HG03565 (cell line): Measurements from ENCODE around the gene COL19A1.

ENCODE experiments used
- ATAC-seq: cut with Tn5 transposase; IDR thresholded peaks from one replicate; pipeline ENCODE4 v1.9.1; 2021; ENCODE audit warnings: mild to moderate bottlenecking, moderate library complexity; ENCODE audit not compliant: unreplicated experiment

The COL19A1 gene

GRCh38 chr6:70219943-70220613, 353.7 kb downstream of the COL19A1 start:
- ATAC-seq = no peak

DNA sequence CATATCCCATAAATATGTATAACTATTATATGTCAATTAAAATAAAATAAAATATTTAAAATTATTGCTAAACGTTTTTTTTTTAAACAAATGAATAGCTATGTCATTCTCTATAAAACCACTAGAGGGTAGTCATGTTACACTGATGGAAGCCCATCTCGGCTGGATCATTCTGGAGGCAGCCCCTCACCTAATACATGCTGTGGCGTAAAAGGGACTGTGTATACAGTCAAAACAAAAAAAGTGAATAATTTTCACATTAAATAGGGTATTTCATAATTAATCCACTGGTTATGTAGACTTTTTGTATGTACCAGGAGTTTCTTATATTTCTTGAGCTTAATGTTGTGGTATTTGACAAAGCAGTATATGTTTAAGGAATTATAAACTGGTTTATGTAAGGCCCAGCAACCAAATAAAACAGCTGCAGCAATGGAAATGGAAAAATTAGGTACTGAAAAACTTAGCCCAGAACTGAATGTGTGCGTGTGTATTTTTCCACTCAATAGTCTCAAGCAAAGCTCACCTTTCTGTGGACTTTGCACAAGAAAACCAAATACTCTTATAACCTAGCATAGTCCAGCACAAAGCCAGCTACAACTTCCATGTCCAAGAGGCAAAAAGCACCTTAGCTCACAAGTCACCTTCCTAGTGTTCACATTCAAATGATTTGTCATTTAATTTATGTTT, 354.8 kb downstream of the COL19A1 start:
- peak; percentile 59 for ATAC-seq

DNA sequence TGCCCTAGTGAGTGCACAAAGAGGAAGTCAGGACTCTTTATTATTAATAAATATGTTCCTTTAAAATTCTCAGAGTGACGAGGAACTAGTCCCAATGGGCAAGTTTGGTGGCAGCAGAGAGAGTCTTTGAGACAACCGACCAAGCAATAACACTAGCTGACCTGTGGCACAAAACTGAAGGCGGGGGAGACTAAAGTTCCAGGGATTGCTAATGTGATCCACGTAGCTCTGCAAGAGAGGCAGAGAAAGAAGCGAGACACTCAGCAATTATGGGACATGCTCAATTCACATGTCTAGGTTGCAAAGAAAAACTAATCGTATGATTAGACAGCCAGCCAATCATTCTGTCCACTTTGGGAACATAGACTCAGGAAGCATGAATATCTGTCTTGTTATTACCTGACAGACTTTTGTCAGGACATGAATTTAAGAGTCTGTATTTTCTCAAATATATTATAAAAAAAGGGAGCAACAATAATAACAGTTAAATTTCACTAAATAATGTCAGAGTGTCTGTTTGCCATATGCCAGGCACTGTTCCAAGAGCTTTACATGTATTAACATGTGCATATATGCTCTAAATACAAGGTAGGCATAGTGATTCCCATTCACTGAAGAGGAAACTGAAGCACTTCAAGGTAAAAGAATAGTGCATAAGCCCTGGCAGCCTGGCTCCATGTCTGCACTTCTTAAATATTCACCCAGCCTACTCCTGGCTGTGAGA, 355.5 kb downstream of the COL19A1 start:
- ATAC-seq = no peak

GRCh38 chr6:70222439-70222749, 356.0 kb downstream of the COL19A1 start:
- no peak for ATAC-seq

- no peak for ATAC-seq
Measured at GRCh38 chr6:70225055-70225454, 358.7 kb downstream of the COL19A1 start.

GRCh38 chr6:70231311-70231710, 365.0 kb downstream of the COL19A1 start:
- no peak for ATAC-seq

DNA sequence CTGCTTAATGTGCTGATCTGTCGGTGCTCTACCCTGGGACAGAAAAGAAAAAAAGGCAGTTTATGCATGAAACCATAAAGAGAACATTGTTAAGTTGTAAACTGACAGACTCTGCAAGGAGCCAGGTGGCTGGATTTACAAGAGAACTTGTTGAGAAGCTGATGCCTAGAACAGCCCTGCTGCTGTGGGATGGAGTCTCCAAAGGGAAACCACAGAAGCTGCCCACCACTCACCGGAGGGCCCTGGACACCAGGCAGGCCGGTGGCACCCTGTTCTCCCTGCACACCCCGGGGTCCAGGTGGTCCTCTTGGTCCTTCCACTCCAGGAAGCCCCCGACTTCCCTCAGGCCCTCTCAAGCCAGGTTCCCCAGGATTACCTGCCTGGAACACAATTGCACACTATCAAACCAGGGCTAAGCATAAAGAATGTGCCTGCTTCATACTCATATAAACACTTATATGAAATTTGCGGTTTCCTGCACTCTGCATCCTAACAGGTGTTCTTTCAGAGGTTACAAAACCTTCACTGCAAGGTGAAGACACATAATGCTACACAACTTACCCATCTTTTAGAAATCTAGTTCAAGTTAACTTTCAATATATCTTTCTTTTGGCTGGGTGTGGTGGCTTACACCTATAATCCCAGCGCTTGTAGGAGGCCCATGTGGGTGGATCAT, 368.3 kb downstream of the COL19A1 start:
- ATAC-seq = no peak

DNA sequence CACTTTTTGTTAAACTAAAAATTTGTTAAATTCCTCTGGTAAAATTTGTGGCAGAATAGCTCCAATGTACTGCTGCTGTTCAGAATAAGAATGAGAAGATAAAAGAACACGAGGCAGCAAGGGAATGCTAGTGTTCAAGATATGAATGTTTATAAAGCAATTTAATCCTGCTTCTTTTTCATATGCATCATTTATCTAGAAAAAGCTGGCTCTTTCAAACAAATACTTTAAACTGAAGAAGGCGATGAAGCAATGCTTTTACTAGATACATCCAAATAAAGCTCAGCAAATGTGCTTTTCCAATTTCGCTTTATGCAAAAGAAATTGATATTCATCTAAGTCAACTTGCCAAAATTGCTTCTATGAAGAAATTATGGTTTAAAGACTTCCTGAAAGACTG, 370.0 kb downstream of the COL19A1 start:
- no peak for ATAC-seq

DNA sequence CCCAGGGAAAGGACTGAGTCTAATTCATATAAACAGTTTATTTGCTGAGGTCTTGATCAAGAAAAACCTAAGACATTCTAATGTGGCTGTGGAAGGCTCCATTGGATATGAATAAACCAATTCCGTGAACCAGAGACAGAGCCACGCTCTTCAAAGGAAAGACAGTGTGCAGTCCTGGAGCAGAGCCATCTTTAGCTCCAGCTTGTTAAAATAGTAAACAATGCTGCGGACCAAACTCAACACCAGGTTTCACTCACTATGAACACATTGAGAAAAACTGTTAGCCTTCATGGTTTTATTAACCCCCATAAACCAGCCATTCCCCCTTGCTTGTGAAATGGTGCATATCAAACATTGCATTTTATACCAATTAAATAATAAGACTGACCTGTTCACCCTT, 374.7 kb downstream of the COL19A1 start:
- ATAC-seq = no peak

DNA sequence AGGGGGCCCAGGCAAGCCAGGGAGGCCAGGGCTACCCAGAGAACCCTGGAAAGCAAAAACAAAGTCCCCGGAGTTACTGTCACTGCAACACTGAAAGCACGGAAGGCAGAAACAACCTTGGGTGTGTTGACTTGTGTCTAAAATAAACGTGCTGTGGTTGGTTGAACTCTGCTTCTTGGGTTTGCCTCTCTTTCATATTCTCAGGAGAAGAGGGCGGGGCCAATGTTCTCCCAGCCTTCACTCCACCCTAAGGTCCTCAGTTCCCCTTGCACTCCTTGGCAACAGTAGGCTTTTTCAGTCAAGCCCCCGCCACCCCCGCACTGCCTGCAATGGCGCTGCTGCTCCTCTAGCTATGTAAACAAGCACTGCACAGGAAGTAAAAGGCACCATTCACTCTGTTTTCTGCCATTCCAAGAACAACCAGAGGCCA, 375.6 kb downstream of the COL19A1 start:
- ATAC-seq = no peak

DNA sequence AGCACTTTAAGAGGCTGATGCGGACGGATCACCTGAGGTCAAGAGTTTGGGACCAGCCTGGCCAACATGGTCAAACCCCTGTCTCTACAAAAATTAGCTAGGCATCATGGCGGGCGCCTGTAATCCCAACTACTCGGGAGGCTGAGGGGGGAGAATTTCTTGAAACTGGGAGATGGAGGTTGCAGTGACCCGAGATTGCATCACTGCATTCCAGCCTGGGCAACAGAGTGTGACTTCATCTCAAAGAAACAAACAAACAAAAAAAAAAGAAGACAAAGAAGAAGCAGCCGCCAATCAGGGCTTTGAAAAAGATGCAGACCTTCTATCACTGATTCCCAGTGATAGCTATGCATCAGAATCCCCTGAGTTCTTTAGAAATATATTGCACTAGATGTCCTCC, 379.8 kb downstream of the COL19A1 start:
- ATAC-seq = no peak

DNA sequence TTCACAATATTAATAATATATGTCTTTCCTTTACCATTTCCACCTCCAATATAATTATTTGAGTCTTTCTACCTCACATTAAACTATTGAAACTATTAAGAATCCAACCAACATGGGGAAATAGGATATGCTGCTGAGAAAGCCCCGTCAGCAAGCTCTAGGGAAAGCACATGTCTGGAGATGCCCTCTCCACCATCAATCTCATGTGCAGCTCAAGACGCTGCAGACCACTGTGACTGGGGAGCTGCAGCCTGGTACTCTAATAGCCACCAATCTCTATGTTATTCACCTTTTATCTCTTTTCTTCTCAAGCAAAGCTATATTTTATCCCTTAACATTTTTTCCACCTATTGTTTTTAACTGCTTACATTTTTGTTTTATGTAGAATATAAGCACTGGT, 386.2 kb downstream of the COL19A1 start:
- ATAC-seq = no peak

DNA sequence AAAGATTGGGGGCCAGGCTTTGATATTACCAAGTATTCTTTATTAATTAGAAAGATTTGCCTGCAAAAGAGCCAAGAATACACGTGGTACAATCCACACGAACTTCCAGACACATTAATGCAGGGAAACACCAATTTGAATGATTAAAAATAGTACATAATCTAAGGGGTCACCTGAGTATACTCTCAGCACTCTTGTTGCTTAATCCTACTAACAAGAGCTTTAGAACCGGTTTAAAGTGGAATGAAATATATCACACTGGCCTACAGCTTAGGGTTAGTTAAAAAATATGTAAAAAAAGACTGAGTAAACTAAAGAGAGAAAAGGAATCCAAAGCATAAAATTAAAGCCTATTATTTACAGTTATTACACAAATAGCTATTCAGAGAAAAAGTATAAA, 387.6 kb downstream of the COL19A1 start:
- no peak for ATAC-seq

- ATAC-seq = no peak
Measured at GRCh38 chr6:70254784-70255183, 388.4 kb downstream of the COL19A1 start.

DNA sequence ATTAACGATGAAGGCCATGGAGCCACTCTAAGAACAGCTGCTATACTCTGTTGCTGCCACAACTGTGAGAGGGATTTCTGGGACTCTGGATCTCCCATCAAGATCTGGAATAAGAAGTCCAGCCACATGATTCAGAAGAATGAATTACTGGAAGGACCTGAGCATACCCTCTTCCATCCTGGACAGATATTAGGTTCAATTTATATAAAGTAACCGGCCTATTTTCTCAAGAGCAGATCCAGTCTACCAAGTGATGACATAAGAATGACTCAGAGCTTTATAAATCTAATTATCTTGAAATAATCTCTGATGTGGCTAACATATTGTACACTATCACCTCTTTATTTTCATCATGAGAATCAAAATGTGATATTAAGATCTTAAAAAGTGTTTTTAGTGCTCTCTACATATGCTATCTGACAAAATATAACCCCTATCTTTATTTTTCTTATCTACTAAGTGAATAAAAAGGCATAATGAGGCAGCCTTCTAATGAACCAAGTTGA, 391.5 kb downstream of the COL19A1 start:
- no peak for ATAC-seq

DNA sequence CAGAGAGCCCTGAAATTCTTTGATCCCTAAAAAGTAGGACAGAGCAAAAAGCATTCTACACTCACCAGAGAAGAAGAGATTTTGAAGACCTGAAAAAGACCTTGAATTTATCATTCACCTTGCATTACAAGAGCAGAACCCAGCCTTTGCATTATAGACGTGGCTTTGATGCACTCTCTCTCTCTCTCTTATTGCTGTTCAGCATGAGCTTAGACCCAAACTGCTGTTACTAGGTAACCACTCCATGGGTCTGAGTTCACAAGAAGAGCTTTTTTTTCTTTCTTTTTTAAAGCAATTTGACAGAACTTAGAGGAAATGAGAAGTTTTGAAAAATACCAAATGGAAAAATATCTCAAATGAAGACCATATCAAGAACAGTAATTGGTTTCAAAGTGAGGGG, 392.1 kb downstream of the COL19A1 start:
- no peak for ATAC-seq
